SK-N-SH (cell line): ENCODE measurements around the gene SYT1. TPM values are rescaled to one million over a fixed set of nuclear protein-coding genes. Genes with fewer than 3 reads are reported as not detected.

Source experiments
- CTCF ChIA-PET: fragments of 300-600, 350-600 bp; formaldehyde crosslinking; extraction: SDS; loops from one replicate; lab custom pipeline; 2021; lab: Yijun Ruan, JAX
- POLR2A ChIA-PET: fragments of 350-600 bp; sonication (Branson Sonifier 250); formaldehyde crosslinking; extraction: SDS; loops from one replicate; lab custom pipeline; 2020; ENCODE audit warnings: antibody characterized with exemption, inconsistent platforms; lab: Yijun Ruan, JAX
- DNase-seq: peaks from one replicate; pipeline ENCODE4 v3.0.0; 2012
- H2AFZ ChIP-seq: fragments of 200-600 bp; sonication (generic); 2 replicates; pipeline ENCODE4 v1.8.1; 2016; ENCODE audit warnings: antibody characterized with exemption, mild to moderate bottlenecking, low read depth
- H3F3A ChIP-seq: fragments of 200-600 bp; sonication (generic); replicated peaks from 2 replicates; pipeline ENCODE3; 2016; ENCODE audit warnings: antibody characterized with exemption, mild to moderate bottlenecking; ENCODE audit not compliant: insufficient read depth
- H3K27ac ChIP-seq, 2 experiments: fragments of 200-500 bp in 1 of 2; fragments of 200-600 bp in 1 of 2; sonication (Bioruptor generic) in 1 of 2; sonication (generic), shearing (Covaris generic) in 1 of 2; 2 replicates each; pipeline versions ENCODE4 v1.5.1 to v1.6.1; 2014 to 2016; ENCODE audit warnings: low read depth in 2 of 2, inconsistent platforms in 1 of 2, low read length in 1 of 2, mild to moderate bottlenecking in 1 of 2, mixed read lengths in 1 of 2
- H3K27me3 ChIP-seq: fragments of 200-600 bp; sonication (generic), shearing (Covaris generic); 2 replicates; pipeline ENCODE4 v1.6.1; 2016; ENCODE audit warnings: mixed run types; ENCODE audit not compliant: insufficient read depth
- H3K36me3 ChIP-seq, 2 experiments: fragments of 200-500 bp in 1 of 2; fragments of 200-600 bp in 1 of 2; sonication (Bioruptor generic) in 1 of 2; sonication (generic) in 1 of 2; replicated peaks in 1 of 2; 2 replicates each; pipeline versions ENCODE3 to v1.5.1; 2014 to 2016; ENCODE audit warnings: low read length in 1 of 2, mild to moderate bottlenecking in 1 of 2; ENCODE audit not compliant: insufficient read depth in 2 of 2, control insufficient read depth in 1 of 2
- H3K4me1 ChIP-seq, 2 experiments: fragments of 200-500 bp in 1 of 2; fragments of 200-600 bp in 1 of 2; sonication (Bioruptor generic) in 1 of 2; sonication (generic), shearing (Covaris generic) in 1 of 2; 2 replicates each; pipeline versions ENCODE4 v1.5.1 to v1.6.1; 2014 to 2016; ENCODE audit warnings: low read depth in 1 of 2, low read length in 1 of 2, mixed run types in 1 of 2; ENCODE audit not compliant: insufficient read depth in 2 of 2, control insufficient read depth in 1 of 2
- H3K4me2 ChIP-seq: fragments of 200-600 bp; sonication (generic), shearing (Covaris generic); 2 replicates; pipeline ENCODE4 v1.6.1; 2017; ENCODE audit warnings: mixed run types
- H3K4me3 ChIP-seq, 2 experiments: fragments of 200-500 bp in 1 of 2; fragments of 200-600 bp in 1 of 2; sonication (Bioruptor generic) in 1 of 2; sonication (generic), shearing (Covaris generic) in 1 of 2; 2 replicates each; pipeline versions ENCODE4 v1.5.1 to v1.8.1; 2014 to 2016; ENCODE audit warnings: low read depth in 2 of 2, inconsistent platforms in 1 of 2, low read length in 1 of 2, mild to moderate bottlenecking in 1 of 2, mixed read lengths in 1 of 2, moderate library complexity in 1 of 2
- H3K79me2 ChIP-seq: fragments of 200-600 bp; sonication (generic); 2 replicates; pipeline ENCODE4 v1.8.1; 2017; ENCODE audit warnings: mild to moderate bottlenecking; ENCODE audit not compliant: insufficient read depth
- H3K9ac ChIP-seq: fragments of 200-600 bp; sonication (generic); 2 replicates; pipeline ENCODE4 v1.6.1; 2017; ENCODE audit warnings: mixed run types
- H3K9me2 ChIP-seq: fragments of 200-600 bp; sonication (generic); 2 replicates; pipeline ENCODE4 v1.6.1; 2017; ENCODE audit warnings: mixed run types
- H3K9me3 ChIP-seq: fragments of 200-600 bp; sonication (generic); 2 replicates; pipeline ENCODE4 v1.6.1; 2017; ENCODE audit warnings: mixed run types, mild to moderate bottlenecking, moderate library complexity
- H4K20me1 ChIP-seq: fragments of 200-600 bp; sonication (generic); 2 replicates; pipeline ENCODE4 v1.6.1; 2017; ENCODE audit warnings: mild to moderate bottlenecking, mixed run types; ENCODE audit not compliant: insufficient read depth
- CHD2 ChIP-seq: fragments of 150-350 bp; IDR thresholded peaks from 2 replicates; pipeline ENCODE4 v1.6.1; 2018; ENCODE audit warnings: low read length; ENCODE audit not compliant: partially characterized antibody
- CTCF ChIP-seq: fragments of 200-600 bp; sonication (generic); IDR thresholded peaks from 2 replicates; pipeline ENCODE4 v1.6.1; 2017; ENCODE audit warnings: antibody characterized with exemption, mild to moderate bottlenecking, moderate library complexity
- EP300 ChIP-seq, 2 experiments: IDR thresholded peaks; 2 replicates each; pipeline versions ENCODE4 v1.4.0 to v1.6.1; 2012; ENCODE audit warnings: borderline replicate concordance in 1 of 2, low read depth in 1 of 2, low read length in 1 of 2
- FOSL2 ChIP-seq: IDR thresholded peaks from 2 replicates; pipeline ENCODE4 v1.4.0; 2012; ENCODE audit warnings: low read depth, mild to moderate bottlenecking, moderate library complexity, borderline replicate concordance
- FOXJ3 ChIP-seq: sonication (generic); formaldehyde crosslinking; IDR thresholded peaks from 2 replicates; pipeline ENCODE4 v1.5.1; 2020; ENCODE audit warnings: mild to moderate bottlenecking, missing genetic modification reagents
- FOXM1 ChIP-seq: IDR thresholded peaks from 2 replicates; pipeline ENCODE4 v1.4.0; 2012; ENCODE audit warnings: low read depth, mild to moderate bottlenecking
- GABPA ChIP-seq: IDR thresholded peaks from 2 replicates; pipeline ENCODE4 v1.4.0; 2012; ENCODE audit warnings: low read depth, mild to moderate bottlenecking
- GATA2 ChIP-seq: sonication (generic); formaldehyde crosslinking; IDR thresholded peaks from 2 replicates; pipeline ENCODE4 v1.5.0; 2020; ENCODE audit warnings: mild to moderate bottlenecking, missing genetic modification reagents
- IRF3 ChIP-seq: fragments of 150-350 bp; IDR thresholded peaks from 2 replicates; pipeline ENCODE4 v1.6.1; 2016; ENCODE audit warnings: mild to moderate bottlenecking, low read depth, low read length
- JUND ChIP-seq: IDR thresholded peaks from 2 replicates; pipeline ENCODE4 v1.4.0; 2012
- MEF2A ChIP-seq: IDR thresholded peaks from 2 replicates; pipeline ENCODE4 v1.4.0; 2012; ENCODE audit warnings: low read depth, borderline replicate concordance
- NFIC ChIP-seq: IDR thresholded peaks from 2 replicates; pipeline ENCODE4 v1.4.0; 2012; ENCODE audit warnings: borderline replicate concordance
- PBX3 ChIP-seq: IDR thresholded peaks from 2 replicates; pipeline ENCODE4; 2012
- POLR2AphosphoS5 ChIP-seq: IDR thresholded peaks from 2 replicates; pipeline ENCODE4 v1.6.1; 2012; ENCODE audit warnings: low read depth, low read length
- RCOR1 ChIP-seq: fragments of 150-350 bp; IDR thresholded peaks from 2 replicates; pipeline ENCODE4 v1.6.1; 2017; ENCODE audit warnings: antibody characterized with exemption, low read length
- RXRA ChIP-seq: IDR thresholded peaks from 2 replicates; pipeline ENCODE4 v1.4.0; 2012; ENCODE audit warnings: low read depth, mild to moderate bottlenecking, borderline replicate concordance
- SIN3A ChIP-seq: IDR thresholded peaks from 2 replicates; pipeline ENCODE4 v1.6.1; 2012; ENCODE audit warnings: low read depth, mild to moderate bottlenecking, low read length, moderate library complexity, borderline replicate concordance
- TAF1 ChIP-seq: IDR thresholded peaks from 2 replicates; pipeline ENCODE4 v1.6.1; 2012; ENCODE audit warnings: low read depth, mild to moderate bottlenecking, low read length, moderate library complexity, borderline replicate concordance
- TCF12 ChIP-seq: IDR thresholded peaks from 2 replicates; pipeline ENCODE4 v1.4.0; 2012
- TEAD4 ChIP-seq: IDR thresholded peaks from 2 replicates; pipeline ENCODE4 v1.4.0; 2012; ENCODE audit warnings: mild to moderate bottlenecking, borderline replicate concordance; ENCODE audit not compliant: insufficient read depth
- WGBS: methylation state at CpG from one replicate; pipeline ENCODE4 v1.1.6; 2017; ENCODE audit warnings: low lambda C conversion rate; 5-methylcytosine and 5-hydroxymethylcytosine counted together
- polyA plus RNA-seq, 3 experiments: library from polyadenylated mRNA; depleted of rRNA; stranded (reverse); fragments of >200 nt; gene quantifications; 2 replicates each; pipeline ENCODE4 v1.2.3, GENCODE V29; 2012
- TF ChIP-seq, protein P1 (sequence below): fragments of 150-350 bp; IDR thresholded peaks from 2 replicates; pipeline ENCODE4 v1.6.1; 2017; ENCODE audit warnings: antibody characterized with exemption, low read length, low read depth, borderline replicate concordance
- TF ChIP-seq, protein P2 (sequence below): IDR thresholded peaks from 2 replicates; pipeline ENCODE4 v1.4.0; 2012; ENCODE audit warnings: low read depth, borderline replicate concordance

Gene SYT1
- polyA plus RNA-seq, 1 of the 3 experiments (the other 2 are of a cell fraction) = 12.7 TPM

DNA sequence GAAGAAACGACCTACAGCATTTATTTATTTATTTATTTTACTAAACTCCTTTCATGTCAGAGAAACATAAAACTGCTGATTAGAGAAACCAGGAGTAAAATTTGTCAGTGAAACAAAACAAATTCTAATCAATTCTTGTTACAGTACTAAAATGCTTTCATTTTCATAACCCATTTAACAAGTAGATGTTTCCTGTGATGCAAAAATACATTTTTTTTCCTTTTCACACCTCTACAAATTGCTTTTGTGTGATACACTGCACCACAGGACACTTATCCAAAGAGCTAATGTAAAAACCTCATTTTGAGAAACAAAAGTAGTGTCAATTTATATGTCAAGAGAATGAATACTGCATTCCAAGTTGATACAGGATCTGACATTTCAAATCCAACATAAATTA, 155.1 kb downstream of the SYT1 start:
- H2AFZ ChIP-seq = no peak overlapping the region
- WGBS = 7% methylated on average over 1 of the region's 1 CpG
- peaks cover 11 to 28% of the 10 kb centered on the region in 2 experiments; a peak in 3 of 4 replicates for H3K4me1 ChIP-seq
- no peak for DNase-seq
- no peaks in the 10 kb centered on the region for H3K79me2 ChIP-seq
- TF ChIP-seq FOXJ3 (CRISPR knock-in tag) = no peak
- TF ChIP-seq, protein P1, sequence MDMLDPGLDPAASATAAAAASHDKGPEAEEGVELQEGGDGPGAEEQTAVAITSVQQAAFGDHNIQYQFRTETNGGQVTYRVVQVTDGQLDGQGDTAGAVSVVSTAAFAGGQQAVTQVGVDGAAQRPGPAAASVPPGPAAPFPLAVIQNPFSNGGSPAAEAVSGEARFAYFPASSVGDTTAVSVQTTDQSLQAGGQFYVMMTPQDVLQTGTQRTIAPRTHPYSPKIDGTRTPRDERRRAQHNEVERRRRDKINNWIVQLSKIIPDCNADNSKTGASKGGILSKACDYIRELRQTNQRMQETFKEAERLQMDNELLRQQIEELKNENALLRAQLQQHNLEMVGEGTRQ = no peak
- TF ChIP-seq CTCF = no peak
- no peak for TF ChIP-seq CHD2
- TF ChIP-seq EP300 (IDR thresholded peaks at IDR 0.05; ENCODE audit: borderline replicate concordance in 1 of 2, low read depth in 1 of 2, low read length in 1 of 2) = no peak
- no peak for TF ChIP-seq GATA2
- no peak for TF ChIP-seq MEF2A
- TF ChIP-seq SIN3A = no peak
- TF ChIP-seq TAF1 = no peak
- TF ChIP-seq TEAD4 = no peak
- no peaks in the 10 kb centered on the region for H3K27me3 ChIP-seq
- H3F3A ChIP-seq = peaks cover 7% of the 10 kb centered on the region
- no peaks in the 10 kb centered on the region for H3K9me3 ChIP-seq
- H3K36me3 ChIP-seq = peaks cover 0 to 2% of the 10 kb centered on the region in 2 experiments
- H3K4me3 ChIP-seq = 0 out of 4 replicates have a peak overlapping the region, but pooled peaks of 1 of the 2 experiments have one; percentile 5
- CTCF ChIA-PET = interaction anchor here (1.1 to 1.3 kb wide), 2 partner anchors 325 to 551 kb away, joined by 3 read pairs; no protein-coding TSS in a partner anchor
- H3K4me2 ChIP-seq = peak overlapping the region; percentile 31; the same call in 1 of the 2 replicates
- no peaks in the 10 kb centered on the region for H3K9me2 ChIP-seq
- no peaks in the 10 kb centered on the region for H4K20me1 ChIP-seq
- H3K27ac ChIP-seq = peak overlapping the region; percentile 43 to 85; a peak in 3 of 4 replicates
- POLR2A ChIA-PET = interaction anchor here (1.0 kb wide), 1 partner anchor 155 kb away, joined by 4 read pairs; the partner anchor contains the start of gene SYT1
- H3K9ac ChIP-seq = no peak overlapping the region

- Histone ChIP-seq H3K79me2 (no peaks in the 10 kb centered on the region), H3K27me3 (no peaks in the 10 kb centered on the region), H4K20me1 (no peaks in the 10 kb centered on the region), H2AFZ (no peak overlapping the region), H3K4me3 (no peak overlapping the region), H3K4me2 (peak overlapping the region; percentile 31; the same call in 1 of the 2 replicates), H3K4me1 (peaks cover 12 to 28% of the 10 kb centered on the region in 2 experiments; a peak in 3 of 4 replicates), H3K9me2 (no peaks in the 10 kb centered on the region), H3K36me3 (peaks cover 0 to 2% of the 10 kb centered on the region in 2 experiments), H3K9me3 (no peaks in the 10 kb centered on the region), H3K27ac (peak overlapping the region; percentile 43 to 85; a peak in 3 of 4 replicates), H3K9ac (no peak overlapping the region), H3F3A (peaks cover 7% of the 10 kb centered on the region)
- POLR2A ChIA-PET = interaction anchor here (1.0 kb wide), 1 partner anchor 156 kb away, joined by 4 read pairs; the partner anchor contains the start of gene SYT1
- CTCF ChIA-PET = interaction anchor here (1.1 to 1.3 kb wide), 3 partner anchors 19 to 551 kb away, joined by 3 read pairs; no protein-coding TSS in a partner anchor
- DNase-seq = peak; percentile 5
- 16% methylated on average over 1 of the region's 1 CpG for WGBS
- TF ChIP-seq IRF3 (no peak), RCOR1 (peak; percentile 60; the same call in 1 of the 2 replicates), NFIC (no peak; the same call in 1 of the 2 replicates), POLR2AphosphoS5 (peak; percentile 68; the same call in 1 of the 2 replicates), JUND (peak; percentile 54), GABPA (no peak), FOSL2 (peak; percentile 59; the same call in 1 of the 2 replicates), PBX3 (peak; percentile 95), SIN3A (peak; percentile 46; the same call in 1 of the 2 replicates), GATA2 (peak; percentile 65), FOXM1 (no peak), EP300 (IDR thresholded peaks at IDR 0.05; ENCODE audit: borderline replicate concordance in 1 of 2, low read depth in 1 of 2, low read length in 1 of 2) (peak; percentile 46 to 87), RXRA (no peak), TCF12 (peak; percentile 95)
- TF ChIP-seq, protein P2, sequence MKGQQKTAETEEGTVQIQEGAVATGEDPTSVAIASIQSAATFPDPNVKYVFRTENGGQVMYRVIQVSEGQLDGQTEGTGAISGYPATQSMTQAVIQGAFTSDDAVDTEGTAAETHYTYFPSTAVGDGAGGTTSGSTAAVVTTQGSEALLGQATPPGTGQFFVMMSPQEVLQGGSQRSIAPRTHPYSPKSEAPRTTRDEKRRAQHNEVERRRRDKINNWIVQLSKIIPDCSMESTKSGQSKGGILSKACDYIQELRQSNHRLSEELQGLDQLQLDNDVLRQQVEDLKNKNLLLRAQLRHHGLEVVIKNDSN = no peak
Measured at GRCh38 chr12:79020106-79020505, 155.5 kb downstream of the SYT1 start.
